Right atrium auricular region (tissue), 2 donors: Measurements from ENCODE around the gene CCDC157. TPM values are rescaled to one million over a fixed set of nuclear protein-coding genes. Genes with fewer than 3 reads are reported as not detected.

Source experiments
- DNase-seq: peaks from one replicate; pipeline ENCODE4 v3.0.0-alpha.2; 2019; ENCODE audit warnings: low spot score
- H3K27ac ChIP-seq, 2 donors: fragments of 200-600 bp; sonication (generic); 1 replicate in 1 of 2; 2 replicates in 1 of 2; pipeline ENCODE4 v1.5.1; 2016 to 2019
- H3K27me3 ChIP-seq, 2 donors: fragments of 200-600 bp; sonication (generic); one replicate each; pipeline versions ENCODE4 v1.5.1 to v1.6.0; 2017 to 2019
- H3K36me3 ChIP-seq: fragments of 200-600 bp; sonication (generic); one replicate; pipeline ENCODE4 v1.5.1; 2016
- H3K4me1 ChIP-seq, 2 donors: fragments of 200-600 bp; sonication (generic); one replicate each; pipeline versions ENCODE4 v1.5.1 to v1.6.0; 2017 to 2019
- H3K4me3 ChIP-seq, 2 donors: fragments of 200-600 bp; sonication (generic); 1 replicate in 1 of 2; 2 replicates in 1 of 2; pipeline ENCODE4 v1.5.1; 2017 to 2019; ENCODE audit warnings: mild to moderate bottlenecking in 1 of 2, moderate library complexity in 1 of 2
- H3K9me3 ChIP-seq, 2 donors: fragments of 200-600 bp; sonication (generic); one replicate each; pipeline ENCODE4 v1.5.1; 2019
- total RNA-seq, 2 donors: library from RNA; depleted of rRNA; stranded (reverse); fragments of >200 nt; gene quantifications; one replicate each; pipeline ENCODE4 v1.1.0, GENCODE V29; 2016
- TF ChIP-seq, protein P1 (sequence below), 2 donors: fragments of 200-600 bp; sonication (generic); IDR thresholded peaks; one replicate each; pipeline ENCODE4 v1.5.1; 2019; ENCODE audit warnings: antibody characterized with exemption in 2 of 2

CCDC157 gene
- under 1 TPM; 0.26 to 0.55 TPM for total RNA-seq

DNA sequence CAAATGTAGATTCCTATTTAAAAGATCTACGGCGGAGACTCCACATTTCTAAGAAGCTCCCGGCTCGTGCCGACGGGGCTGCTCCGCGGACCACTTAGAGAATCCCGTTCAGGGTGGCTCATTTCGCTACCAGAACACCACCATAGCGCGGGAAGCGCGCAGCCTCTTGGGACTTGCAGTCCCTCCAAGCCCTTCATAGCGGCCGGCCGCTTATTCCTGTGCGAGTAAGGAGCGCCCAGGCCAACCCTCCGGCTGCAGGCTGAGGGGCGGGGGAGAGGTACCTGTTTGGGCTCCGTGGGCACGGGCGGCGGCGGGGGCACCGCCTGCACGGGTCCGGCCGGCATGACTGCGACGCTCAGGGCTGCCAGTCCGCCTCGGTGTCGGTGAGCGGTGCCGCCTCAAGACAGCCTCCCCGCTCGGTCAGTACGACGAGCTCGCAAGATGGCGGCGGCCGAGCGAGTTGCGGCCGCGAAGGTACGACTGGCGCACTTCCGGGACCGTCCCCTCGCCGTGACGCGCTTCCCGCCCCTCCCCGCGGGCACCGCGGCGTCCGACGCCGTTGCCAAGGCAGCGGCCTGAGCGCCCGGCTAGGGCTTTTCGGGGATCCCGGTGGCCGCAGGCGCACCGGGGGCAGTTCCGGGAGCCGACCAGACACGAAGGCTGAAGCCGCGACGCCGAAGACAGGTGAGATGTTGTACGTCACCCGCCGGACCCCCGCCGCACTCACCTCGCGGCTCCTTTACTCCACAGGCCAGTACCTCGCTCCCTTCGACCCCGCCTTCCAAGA is at the start of gene CCDC157, which contains the start of gene SF3A1:
Gene CCDC157, plus strand, starts transcription at position 559 of the 787 bp plus-strand sequence. CDS start 8,994 bp downstream, outside the sequence.
Gene SF3A1, minus strand, starts transcription at position 446 of the 787 bp plus-strand sequence. Its CDS starts 102 bp downstream, at position 344.
- no peaks in the 10 kb centered on the region for H3K9me3 ChIP-seq
- no peaks in the 10 kb centered on the region for H3K27me3 ChIP-seq
- DNase-seq = peak; percentile 85
- TF ChIP-seq, protein P1, sequence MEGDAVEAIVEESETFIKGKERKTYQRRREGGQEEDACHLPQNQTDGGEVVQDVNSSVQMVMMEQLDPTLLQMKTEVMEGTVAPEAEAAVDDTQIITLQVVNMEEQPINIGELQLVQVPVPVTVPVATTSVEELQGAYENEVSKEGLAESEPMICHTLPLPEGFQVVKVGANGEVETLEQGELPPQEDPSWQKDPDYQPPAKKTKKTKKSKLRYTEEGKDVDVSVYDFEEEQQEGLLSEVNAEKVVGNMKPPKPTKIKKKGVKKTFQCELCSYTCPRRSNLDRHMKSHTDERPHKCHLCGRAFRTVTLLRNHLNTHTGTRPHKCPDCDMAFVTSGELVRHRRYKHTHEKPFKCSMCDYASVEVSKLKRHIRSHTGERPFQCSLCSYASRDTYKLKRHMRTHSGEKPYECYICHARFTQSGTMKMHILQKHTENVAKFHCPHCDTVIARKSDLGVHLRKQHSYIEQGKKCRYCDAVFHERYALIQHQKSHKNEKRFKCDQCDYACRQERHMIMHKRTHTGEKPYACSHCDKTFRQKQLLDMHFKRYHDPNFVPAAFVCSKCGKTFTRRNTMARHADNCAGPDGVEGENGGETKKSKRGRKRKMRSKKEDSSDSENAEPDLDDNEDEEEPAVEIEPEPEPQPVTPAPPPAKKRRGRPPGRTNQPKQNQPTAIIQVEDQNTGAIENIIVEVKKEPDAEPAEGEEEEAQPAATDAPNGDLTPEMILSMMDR (IDR thresholded peaks at IDR 0.05) = peak in 1 of 2 donors; percentile 21
- H3K4me1 ChIP-seq = peaks cover 0 to 28% of the 10 kb centered on the region in 2 donors
- H3K36me3 ChIP-seq = peaks cover 14% of the 10 kb centered on the region
- H3K4me3 ChIP-seq = peak within 1 kb of the TSS; percentile 90
- peak within 1 kb of the TSS; percentile 97 to 98 for H3K27ac ChIP-seq

DNA sequence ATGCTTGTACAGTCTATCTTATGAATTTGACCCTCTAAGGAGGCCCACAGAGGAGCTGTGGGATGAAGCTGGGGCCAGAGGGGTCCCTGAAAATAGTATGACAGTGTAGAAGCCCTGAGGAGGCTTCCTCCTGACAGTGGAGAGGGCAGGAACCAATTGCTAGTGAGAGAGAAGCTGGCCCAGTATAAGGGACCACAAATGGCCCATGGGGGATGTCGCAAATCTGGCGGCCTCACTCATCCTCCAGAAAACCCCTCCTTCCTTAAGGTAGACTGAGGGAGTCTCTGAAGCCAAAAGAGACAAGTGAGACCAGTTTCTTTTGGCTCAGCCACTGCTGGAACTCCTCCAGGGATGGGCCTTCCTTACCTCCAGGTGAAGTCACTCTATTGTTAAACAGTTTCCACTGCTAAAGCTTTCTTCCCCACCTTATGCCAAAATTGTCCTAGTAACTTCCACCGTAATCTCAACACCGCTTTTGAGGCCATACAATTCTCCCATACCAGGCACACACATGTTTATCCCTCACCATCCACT is 49.7 kb upstream of the CCDC157 start:
- Histone ChIP-seq H3K36me3 (peaks cover 10% of the 10 kb centered on the region), H3K9me3 (no peaks in the 10 kb centered on the region), H3K27ac (peak overlapping the region; percentile 75 to 79), H3K27me3 (no peaks in the 10 kb centered on the region), H3K4me3 (no peak overlapping the region), H3K4me1 (peaks cover 2 to 100% of the 10 kb centered on the region in 2 donors)
- TF ChIP-seq, protein P1 (IDR thresholded peaks at IDR 0.05) = no peak
- DNase-seq = no peak

DNA sequence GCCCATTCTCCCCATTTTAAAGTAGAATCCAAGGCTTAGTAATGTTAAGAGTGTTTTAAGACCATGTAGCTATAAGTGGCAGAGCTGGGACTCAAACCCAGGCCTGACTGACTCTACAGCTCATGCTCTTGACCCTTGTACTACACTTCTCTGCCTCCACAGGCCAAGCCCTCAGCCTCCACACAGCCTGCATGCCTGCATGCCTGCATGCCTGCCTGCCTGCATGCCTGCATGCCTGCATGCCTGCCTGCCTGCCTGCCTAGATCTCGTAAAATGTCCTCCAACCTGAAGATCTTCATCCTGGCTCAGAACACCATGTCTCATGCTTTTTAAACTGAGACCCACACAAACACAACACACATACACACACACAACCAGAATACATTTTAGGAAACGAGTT is 48.7 kb upstream of the CCDC157 start:
- Histone ChIP-seq H3K4me3 (no peak overlapping the region), H3K4me1 (peaks cover 2 to 99% of the 10 kb centered on the region in 2 donors), H3K27me3 (no peaks in the 10 kb centered on the region), H3K9me3 (no peaks in the 10 kb centered on the region), H3K36me3 (peaks cover 7% of the 10 kb centered on the region), H3K27ac (peak overlapping the region in 1 of 2 donors; percentile 8)
- no peak for DNase-seq
- TF ChIP-seq, protein P1 (IDR thresholded peaks at IDR 0.05) = no peak

DNA sequence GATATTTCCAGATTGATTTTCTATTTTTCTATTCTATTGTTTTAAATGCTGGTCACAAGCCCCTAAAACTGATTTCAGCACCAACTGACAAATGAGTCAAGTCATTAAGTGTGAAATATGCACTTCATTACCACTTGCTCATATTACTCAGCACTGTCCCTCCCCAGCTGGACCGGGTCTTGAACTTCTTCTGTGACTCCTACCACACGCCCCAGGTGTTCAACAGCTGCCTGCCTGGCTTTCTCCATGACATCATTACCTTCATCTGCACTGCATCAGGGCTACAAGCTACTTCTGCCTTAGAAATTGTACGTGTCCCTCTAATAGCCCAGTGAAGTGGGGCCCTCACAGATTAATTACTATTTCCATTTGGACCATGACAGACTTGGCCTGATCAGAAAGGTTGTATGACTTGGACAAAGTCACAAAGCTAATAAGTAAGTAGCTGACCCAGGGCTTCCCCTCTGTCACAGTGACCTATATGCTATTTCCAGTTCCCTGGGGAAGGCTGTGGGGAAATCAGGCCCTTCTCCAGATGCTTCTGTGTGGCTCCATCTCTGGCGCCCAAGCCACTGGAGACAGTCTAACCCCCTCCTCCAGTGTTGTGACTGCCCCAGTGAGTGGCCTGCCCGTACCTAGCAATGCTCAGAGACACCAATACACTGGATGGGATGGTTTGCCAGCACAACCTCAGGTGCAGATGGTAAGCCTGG is 48.1 kb upstream of the CCDC157 start:
- Histone ChIP-seq H3K9me3 (no peaks in the 10 kb centered on the region), H3K27me3 (no peaks in the 10 kb centered on the region), H3K4me3 (no peak overlapping the region), H3K4me1 (peaks cover 2 to 96% of the 10 kb centered on the region in 2 donors), H3K36me3 (peaks cover under 1% of the 10 kb centered on the region), H3K27ac (peak overlapping the region; percentile 8 to 83)
- no peak for DNase-seq
- TF ChIP-seq, protein P1 (IDR thresholded peaks at IDR 0.05) = no peak

DNA sequence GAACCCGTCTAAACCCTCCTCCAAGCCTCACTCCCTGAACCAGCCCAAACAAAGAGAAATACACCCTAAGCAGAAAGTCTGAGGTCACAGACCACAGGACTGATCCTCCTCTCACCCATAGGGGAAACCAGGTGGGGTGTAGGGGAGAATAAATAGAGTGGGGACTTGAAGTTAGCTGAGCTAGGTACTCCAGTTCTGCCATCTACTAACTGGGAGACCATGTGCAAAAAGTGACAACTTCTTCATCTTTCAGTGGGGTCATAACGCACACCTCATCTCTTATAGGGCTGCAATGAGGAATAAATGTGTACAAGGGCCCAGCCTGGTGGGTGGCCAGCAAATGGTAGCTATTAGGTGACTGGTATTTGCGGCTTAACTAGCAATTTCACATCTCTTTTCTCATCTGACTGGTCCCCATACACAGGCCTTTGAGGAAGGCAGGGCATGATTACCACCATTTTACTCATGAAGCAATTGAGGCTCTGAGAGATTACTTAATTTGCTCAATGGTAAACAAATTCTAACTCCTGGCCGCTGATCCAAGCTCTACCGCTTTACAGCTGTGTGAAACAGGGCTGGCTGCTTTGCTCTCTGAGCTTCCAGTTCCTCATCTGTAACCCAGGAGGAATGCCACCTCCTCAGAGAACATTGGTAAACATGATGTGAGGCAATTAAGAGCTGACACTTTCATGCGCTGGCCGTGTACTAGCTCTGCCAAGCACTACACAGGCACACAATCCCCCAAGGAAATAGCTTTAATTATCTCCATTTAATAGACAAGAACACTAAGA is 46.7 kb upstream of the CCDC157 start:
- peak; percentile 80 for DNase-seq
- no peak overlapping the region for H3K4me3 ChIP-seq

More for the DNA sequence above, 46.7 kb upstream of the CCDC157 start:
- Histone ChIP-seq H3K9me3 (no peaks in the 10 kb centered on the region), H3K36me3 (no peaks in the 10 kb centered on the region), H3K27ac (peak overlapping the region; percentile 78 to 83), H3K27me3 (no peaks in the 10 kb centered on the region), H3K4me1 (peaks cover 2 to 89% of the 10 kb centered on the region in 2 donors)
- TF ChIP-seq, protein P1 (IDR thresholded peaks at IDR 0.05) = no peak
